HG03108 (cell line): ENCODE results near the gene CEP128.

ENCODE experiments used
- ATAC-seq: cut with Tn5 transposase; IDR thresholded peaks from one replicate; pipeline ENCODE4 v1.9.1; 2021; ENCODE audit warnings: moderate library complexity; ENCODE audit not compliant: unreplicated experiment

The CEP128 gene

DNA sequence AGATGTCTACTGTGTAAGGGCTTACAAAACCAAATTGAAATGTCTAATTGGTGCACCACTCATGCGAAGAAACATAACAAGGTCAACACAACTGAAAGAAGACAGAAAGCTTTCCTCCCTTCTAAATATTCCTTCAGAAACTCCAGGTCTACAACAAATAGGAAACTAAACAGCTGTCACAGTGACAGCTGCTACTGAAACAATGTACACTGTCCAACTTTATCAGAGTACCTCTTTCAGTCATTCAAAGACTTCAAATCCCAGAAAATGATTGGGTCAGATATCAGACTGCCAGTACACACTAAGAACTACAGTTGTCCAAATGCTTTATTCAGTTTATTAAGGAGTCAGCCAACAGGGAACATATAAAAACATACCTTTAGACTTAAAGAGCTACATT, 35.2 kb downstream of the CEP128 start:
- no peak for ATAC-seq

DNA sequence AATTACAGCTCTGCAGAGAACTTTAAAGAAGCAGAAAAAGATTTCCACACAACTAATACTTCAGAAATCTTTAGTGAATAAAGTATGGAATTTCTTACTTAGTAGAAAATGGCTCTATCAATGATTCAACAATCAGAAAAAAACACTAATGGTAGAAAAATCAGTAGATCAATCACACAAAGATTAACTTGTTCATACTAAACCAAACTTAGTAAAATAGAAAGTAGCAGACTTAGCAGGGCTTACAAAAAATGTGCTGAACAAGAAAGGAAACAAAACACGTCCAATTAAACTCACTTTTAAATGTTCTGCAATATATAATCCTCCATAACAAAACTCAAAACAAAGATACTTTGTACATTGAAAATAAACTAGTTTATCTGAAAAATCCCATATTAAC, 38.9 kb downstream of the CEP128 start:
- no peak for ATAC-seq

DNA sequence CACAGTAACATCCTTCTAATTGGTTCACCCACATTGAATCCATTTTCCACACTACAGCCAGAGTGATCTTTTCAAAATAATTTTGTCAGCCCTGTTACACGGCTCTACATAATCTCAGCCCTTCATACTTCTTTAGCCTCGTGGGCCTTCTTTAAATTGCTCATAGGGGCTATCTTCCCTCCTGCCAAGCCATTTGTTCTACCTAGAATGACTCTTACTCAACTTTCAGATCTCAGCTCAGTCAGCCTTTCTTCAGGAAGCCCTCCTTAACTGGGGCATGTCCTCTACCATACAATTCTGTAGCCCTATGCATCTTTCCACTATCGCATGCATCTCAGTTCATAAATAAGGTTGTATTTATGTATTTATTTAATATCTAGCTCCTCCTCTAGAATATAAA, 39.7 kb downstream of the CEP128 start:
- no peak for ATAC-seq

DNA sequence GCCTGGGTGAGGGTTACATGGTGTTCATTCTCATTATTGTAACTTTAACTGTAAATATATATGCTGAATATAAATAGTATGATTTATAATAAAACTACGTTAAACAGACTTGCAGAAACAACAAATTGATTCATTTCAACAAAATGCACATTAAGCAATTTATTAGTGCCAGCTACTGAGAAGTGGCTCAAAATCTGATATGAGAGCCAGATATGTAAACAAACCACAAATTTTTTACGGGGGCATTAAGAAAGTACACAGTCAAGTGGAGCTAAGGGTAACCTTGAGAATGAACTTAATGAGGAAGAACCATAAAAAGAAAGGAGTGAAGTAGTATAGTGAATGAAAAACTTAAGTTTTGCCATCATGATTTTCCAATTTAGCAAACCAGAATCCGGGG, 40.3 kb downstream of the CEP128 start:
- ATAC-seq = no peak

DNA sequence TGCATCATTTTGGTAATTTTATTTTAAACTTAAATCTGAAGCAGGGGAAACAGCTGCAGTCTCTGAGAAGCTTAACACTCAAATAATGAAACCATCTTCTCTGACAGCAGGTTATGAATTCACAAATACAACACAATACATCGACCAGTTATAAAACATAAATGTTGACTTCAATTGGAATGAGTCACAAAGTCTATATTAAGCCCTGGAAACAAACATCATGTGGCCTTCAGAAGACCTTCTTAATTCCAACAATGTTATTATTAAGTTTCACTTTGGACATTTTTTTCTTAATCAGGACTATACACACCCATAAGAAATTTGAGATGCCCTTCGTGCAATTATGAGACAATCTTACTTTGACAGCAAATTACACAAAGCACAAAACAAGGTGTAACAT, 68.9 kb downstream of the CEP128 start:
- no peak for ATAC-seq

DNA sequence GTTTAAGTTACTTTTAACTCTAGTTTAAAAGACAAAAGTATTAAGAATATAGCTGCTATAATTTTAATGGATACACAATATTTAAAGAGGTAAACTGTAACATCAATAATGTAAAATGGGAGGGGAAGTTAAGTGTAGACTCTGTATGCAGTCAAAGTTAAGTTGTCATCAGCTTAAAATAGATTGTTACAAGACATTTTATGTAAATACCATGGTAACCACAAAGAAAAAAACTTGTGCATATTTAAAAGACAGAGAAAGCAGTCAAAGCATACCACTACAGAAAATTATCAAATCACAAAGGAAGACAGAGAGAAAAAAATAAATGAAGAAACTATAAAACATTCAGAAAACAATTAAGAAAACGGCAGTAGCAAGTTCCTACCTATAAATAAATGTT, 73.3 kb downstream of the CEP128 start:
- no peak for ATAC-seq

DNA sequence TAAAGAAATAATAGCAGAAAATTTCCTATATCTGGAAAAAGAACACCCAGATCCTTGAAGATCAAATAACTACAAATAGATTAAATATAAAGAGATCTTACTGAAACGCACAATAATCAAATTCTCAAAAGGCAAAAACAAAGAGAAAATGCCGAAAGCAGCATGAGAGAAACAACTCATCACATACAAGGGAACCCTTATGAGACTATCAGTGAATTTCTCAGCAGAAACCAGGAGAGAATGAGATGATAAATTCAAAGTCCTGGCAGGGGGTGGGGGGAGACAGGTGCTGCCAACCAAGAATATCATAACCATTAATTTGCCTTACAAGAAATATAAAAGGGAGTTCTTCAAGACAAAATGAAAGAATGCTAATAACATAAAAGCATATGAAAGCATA, 73.7 kb downstream of the CEP128 start:
- no peak for ATAC-seq

DNA sequence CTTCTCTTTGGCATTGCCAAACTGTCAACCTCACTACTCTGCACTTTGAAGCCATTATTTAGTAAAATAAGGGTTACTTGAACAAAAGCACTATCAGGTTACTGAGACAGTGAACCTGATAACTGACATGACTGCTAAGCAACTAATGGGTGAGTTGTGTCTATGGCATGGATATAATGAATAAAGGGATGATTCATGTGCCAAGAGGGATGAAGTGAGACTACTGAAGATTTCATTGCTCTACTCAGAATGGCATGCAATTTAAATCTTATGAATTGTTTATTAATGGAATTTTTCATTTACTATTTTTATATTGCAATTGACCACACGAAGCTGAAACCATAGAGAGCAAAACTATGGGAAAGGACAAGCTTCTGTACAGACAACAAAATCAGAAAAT, 74.4 kb downstream of the CEP128 start:
- ATAC-seq = no peak

DNA sequence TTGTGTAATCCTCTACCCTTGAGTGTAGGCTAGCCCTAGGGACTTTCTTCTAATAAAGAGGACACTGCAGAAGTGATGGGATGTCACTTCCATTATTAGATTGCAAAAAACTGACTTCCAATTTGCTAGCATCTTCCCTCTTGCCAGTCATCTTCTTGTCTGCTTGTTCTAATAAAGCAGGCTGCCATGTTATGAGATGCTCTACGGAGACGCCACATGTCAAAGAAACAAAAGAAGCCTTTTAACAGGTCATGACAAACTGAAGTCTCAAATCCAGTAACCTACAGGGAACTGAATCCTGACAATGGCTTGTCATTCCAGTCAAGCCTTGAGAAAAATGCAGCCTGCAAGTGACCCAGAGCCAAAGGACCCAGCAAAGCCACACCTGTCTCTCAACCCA, 76.0 kb downstream of the CEP128 start:
- ATAC-seq = no peak

DNA sequence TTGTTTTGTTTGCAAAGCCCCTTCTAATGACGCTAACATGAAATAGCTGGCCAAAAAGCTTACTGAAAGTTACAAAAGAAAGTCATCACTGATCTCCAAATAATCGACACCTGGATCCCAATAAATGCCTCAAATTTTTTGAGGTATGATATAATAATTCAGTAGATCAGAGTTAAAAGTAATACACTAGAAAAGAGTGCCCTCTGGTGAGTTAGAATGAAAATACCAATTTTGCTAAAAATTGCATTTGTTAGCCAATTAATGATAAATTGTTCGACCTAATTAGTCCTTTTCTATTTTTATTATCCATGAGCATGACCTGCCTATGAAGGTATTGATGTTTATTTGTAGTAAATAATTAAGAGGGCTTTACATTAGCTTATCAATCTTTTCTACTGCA, 78.6 kb downstream of the CEP128 start:
- no peak for ATAC-seq

DNA sequence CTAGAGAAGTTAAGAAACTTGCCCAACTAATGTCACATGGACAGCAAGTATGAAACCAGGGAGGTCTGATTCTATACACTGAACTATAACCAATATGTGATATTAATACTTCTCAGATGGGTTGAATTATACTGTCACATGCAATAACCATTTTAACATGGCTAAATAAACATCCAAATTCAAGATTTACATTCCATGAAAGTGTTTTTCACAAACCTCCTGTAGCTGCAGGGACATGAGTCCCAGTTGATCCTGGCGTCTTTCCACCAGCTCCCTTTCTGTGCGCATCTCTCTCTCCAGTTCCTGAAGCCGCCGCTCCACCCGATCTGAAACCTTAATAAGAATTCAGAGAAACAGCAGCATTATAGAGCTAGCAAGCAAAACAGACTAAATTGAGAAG, 79.0 kb downstream of the CEP128 start:
- ATAC-seq = no peak

DNA sequence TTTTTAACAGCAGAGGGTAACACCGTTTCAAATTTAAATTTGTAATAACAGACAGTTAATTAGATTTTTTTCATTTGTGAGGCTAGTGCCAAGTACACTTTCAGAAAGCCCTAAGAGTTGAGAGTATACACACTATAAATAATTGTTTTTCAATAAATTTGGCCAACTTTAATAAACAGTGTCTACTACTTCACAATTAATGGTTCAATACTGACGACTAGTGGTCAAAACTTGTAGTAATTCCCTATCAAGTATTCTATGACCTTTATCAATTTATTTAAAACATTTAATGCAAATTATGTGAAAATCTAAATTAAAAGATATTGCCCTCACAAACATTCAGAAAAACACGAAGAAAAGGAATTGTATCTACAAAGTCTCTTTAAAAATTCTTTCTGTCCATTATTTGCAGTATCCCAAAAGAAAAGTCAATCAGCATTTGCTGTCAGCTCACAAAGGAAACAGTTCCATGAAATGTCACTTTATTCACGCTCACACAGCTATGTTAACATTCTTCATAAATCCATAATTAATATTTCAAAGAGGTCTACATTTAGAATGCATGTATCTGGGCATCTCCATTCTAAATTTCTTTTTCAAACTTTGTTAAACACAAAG, 91.2 kb downstream of the CEP128 start:
- no peak for ATAC-seq

DNA sequence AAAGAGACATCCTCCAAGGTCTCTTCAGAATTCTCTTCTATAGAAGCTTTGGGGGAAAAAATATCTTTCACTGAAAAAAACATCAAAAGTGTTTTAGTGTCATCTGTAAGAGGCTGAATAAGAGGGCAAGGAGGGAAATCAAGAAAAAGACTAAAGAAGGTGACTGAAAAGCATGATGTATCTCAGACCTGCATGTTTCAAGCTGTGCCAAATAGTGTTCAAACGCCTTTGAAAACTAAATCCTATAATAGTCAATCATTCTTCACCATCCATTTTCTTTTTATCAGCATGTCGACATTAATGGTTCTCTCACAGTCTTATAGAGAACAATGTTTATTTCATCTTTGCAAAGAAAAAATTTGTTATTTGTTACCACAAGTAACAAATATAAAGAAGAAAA, 94.5 kb downstream of the CEP128 start:
- ATAC-seq = no peak

DNA sequence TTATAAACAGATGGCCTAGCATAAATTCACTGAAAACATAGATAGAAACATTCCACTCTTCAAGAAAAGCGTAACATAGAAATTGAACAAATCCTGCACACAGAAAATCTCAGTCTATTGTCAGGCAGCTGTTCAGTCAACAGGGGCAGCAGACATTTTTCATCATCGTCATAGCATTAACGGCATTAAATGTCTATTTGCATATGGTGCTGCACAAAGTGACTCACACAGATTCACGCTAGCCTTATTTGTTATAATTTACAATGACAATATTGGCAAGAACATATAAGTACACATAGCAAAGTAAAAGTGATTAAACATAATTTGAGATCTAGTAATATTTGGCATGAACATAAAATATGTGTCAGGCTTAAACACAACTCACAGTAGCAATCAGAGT, 95.7 kb downstream of the CEP128 start:
- ATAC-seq = no peak

DNA sequence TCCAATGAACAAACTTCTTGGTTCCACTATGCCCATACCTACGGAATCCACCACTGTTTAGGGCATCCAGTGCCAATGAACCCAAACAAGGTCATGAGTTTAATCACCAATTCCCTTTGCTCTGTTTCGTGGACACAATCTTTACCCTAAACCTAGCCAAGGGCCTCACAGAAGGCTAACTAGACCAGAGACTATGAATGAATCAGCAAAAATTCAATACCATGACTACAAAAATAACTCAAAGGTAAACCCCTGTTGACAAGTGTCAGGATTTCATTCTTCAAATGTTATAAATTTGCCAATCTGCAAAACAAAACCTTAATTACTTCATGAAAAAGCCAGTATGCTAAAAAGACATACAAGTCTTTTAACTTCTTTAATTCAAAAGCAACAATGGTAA, 96.7 kb downstream of the CEP128 start:
- ATAC-seq = no peak

DNA sequence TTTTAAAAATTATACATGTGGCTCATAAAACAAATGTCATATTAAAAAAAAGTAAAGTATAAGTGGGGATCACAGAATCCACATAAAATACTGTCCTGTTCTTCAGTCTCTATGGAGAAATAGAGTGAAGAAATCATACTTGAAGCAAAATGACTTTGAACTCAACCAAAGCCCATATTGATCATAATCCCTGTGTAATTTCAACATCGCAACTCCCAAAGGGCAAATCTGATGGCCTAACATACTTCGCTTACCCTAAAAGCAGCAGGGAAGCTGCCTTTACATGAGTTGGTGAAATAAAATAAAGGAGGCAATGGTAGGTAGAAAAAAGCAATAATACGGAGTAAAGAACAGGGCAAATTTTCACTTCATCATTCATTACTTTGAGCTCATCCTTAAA, 101.8 kb downstream of the CEP128 start:
- no peak for ATAC-seq

DNA sequence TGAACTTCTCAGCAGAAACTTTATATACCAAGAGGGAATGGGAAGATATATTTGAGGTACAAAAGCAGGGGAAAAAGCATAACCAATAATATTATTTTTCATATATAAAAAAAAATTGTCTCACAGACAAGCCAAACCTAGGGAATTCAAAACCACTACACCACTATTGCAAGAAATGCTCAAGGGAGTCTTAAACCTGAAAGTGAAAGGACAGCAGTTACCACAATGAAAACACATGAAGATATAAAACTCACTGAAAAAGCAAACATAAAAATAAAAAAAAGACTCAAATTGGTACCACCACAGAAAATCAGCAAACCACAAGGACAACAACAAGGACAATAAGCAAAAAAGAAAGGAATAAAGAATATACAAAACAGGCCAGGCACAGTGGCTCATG, 131.9 kb downstream of the CEP128 start:
- ATAC-seq = no peak

DNA sequence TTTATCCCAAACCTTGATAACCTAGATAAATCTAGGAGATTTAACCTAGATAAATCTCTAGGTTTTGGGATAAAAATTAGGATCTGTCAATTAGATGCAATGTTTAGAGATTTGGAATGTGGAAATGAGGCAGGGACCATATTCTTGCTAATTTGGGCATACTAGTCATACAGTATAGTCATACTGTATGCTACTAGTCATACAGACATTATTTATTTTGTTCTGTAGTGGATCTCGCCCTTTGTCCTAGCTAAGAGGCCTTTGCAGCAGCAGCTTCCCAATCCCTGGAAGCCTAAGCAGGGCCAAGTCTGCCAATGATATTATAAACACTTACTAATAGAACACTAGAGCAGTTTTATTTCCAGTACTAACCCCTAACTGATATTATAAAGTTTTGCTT, 136.4 kb downstream of the CEP128 start:
- ATAC-seq = no peak

DNA sequence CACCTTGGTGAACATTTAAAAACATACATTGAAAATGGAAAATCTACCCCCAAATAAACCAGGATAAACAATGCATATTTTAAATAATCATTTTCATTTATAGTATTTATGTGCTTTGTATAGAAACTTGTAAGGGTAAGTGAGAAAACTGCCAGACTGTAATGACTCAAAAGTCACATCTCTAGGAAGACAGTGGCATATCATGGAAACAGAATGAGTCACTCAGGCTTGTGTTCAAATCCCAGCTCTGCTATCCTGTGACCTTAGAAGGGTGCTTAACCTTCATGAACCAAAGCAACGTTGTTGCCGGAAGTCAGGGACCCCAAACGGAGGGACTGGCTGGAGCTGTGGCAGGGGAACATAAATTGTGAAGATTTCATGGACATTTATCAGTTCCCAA, 142.7 kb downstream of the CEP128 start:
- ATAC-seq = no peak

DNA sequence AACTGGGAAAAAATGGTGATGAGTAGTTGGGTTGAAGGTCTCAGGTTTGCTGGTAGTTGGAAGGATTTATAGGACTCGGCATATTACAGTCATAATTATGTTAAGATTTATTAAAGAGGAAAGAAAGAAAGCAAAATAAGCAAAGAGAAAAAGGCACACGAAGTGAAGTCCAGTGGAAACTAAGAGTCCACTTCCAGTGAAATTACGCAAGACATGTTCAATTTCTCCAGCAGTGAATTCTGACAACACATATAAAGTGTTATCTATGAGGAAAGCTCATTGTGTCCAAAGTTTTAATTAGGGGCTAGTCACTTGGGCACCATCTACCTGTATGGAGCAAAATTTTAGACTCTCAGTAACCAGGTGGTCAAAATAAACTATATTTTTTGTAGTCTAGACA, 143.3 kb downstream of the CEP128 start:
- no peak for ATAC-seq

DNA sequence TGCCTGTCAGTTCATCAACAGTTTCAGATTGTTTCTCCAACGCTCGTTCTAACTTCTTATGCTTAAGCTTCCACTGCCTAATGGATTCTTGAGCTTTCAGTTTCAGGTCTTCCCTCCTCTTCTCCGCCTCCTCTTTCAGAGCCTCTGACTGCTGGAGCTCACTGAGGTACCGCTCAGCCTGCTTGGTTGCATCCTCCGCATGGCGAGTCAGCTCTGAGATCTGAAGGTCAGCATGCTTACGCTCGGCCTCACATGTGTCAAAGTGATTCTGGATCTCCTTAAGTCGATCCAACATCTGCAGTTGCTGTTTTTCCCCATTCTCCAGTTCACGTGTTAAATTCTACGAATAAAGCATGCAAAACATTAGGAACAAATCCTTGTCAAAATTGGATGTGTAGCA, 148.8 kb downstream of the CEP128 start:
- ATAC-seq = no peak

DNA sequence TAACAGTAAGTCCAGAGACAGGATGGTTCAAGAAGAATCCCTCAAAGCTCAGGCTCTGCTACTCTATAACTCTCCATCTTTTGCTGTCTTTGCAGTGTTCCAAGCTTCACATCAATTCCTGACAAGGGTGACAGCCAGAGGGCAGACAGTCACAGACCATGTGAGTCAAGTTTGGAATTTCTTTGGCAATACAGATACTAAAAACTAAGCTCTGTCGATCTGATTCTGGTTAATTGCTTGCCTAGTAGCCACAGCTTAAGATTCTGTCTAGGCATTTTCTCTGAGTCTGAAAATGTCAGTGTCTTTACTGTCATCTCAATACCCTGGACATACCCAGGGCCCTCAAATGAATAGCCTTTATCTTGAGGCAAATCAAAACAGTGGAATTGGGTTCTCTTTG, 153.7 kb downstream of the CEP128 start:
- no peak for ATAC-seq

DNA sequence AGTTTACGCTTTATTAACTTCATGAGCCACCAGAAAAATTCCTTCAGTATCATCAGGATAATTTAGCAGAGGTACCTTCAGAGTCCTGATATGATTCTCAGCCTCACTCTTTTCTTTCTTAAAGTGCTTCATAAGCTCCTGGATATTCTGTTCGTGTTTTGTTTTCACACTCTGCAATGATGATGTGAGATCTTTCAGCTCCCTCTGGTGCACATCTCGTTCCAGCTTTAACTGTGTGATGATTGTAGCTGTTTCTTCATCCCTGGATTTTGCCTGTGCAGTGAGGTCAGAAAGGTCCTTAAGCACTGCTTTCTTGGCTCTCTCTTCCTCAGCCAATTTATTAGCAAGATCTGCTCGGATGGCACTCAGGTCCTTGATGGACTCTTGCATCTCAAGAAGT, 156.7 kb downstream of the CEP128 start:
- no peak for ATAC-seq

DNA sequence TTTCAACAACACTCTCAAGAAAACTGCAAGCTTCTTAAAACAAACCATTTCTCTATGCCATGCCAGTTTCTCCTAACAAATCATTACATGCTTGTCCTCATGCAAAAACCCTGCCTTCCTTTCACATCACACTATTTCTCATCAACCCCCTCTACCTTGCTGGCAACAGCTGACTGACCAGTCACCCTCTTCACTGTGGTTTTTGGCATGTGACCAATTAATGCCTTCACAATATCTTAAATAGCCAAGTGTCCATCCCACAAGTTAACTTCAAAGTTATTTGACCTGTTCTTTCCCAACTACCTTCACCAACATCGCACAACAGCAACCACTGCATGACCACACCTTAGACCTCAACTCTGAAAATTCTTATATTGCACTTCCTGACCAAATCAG, 159.6 kb downstream of the CEP128 start:
- no peak for ATAC-seq
